Upper lobe of left lung (tissue), 4 donors: ENCODE results near the gene SH3GL1.

Source experiments
- CTCF ChIP-seq, 6 experiments: fragments of 450-650 bp in 4 of 6; fragments of 200-600 bp in 2 of 6; sonication (generic) in 2 of 6; IDR thresholded peaks; one replicate each; pipeline ENCODE4 v1.5.1; 2016 to 2019; ENCODE audit warnings: antibody characterized with exemption in 6 of 6
- EP300 ChIP-seq, 4 donors: sonication (generic); formaldehyde crosslinking; IDR thresholded peaks; one replicate each; pipeline ENCODE4 v1.5.1; 2017; ENCODE audit warnings: antibody characterized with exemption in 4 of 4, control low read depth in 2 of 4
- POLR2A ChIP-seq, 4 donors: fragments of 450-650 bp; IDR thresholded peaks; one replicate each; pipeline ENCODE4 v1.5.1; 2016 to 2017; ENCODE audit warnings: antibody characterized with exemption in 4 of 4, mild to moderate bottlenecking in 2 of 4

GRCh38 chr19:4391701-4392483, 8.5 kb downstream of the SH3GL1 start:
- TF ChIP-seq CTCF (IDR thresholded peaks at IDR 0.05) (no peak), POLR2A (IDR thresholded peaks at IDR 0.05) (no peak), EP300 (IDR thresholded peaks at IDR 0.05) (peak in 1 of 4 donors; percentile 34)
